ENCODE data around the gene SAT2.

Gene SAT2

GRCh38 chr17:7651665-7652387 lies 24.2 kb upstream of the SAT2 start:
- H3K27ac ChIP-seq (ENCODE audit: low read length), result no peak overlapping the region
- no peak for DNase-seq
- no peak overlapping the region for H2AFZ ChIP-seq (ENCODE audit: low read length)
- H3K4me2 ChIP-seq (ENCODE audit: low read depth, low read length), result no peak overlapping the region
- no peak overlapping the region for H3K4me3 ChIP-seq (ENCODE audit: low read length)
- H3K4me1 ChIP-seq (ENCODE audit: low read length), result no peaks in the 10 kb centered on the region
- no peaks in the 10 kb centered on the region for H3K9me2 ChIP-seq (replicated peaks; ENCODE audit: insufficient read depth, low read length)
- TF ChIP-seq, protein P1, sequence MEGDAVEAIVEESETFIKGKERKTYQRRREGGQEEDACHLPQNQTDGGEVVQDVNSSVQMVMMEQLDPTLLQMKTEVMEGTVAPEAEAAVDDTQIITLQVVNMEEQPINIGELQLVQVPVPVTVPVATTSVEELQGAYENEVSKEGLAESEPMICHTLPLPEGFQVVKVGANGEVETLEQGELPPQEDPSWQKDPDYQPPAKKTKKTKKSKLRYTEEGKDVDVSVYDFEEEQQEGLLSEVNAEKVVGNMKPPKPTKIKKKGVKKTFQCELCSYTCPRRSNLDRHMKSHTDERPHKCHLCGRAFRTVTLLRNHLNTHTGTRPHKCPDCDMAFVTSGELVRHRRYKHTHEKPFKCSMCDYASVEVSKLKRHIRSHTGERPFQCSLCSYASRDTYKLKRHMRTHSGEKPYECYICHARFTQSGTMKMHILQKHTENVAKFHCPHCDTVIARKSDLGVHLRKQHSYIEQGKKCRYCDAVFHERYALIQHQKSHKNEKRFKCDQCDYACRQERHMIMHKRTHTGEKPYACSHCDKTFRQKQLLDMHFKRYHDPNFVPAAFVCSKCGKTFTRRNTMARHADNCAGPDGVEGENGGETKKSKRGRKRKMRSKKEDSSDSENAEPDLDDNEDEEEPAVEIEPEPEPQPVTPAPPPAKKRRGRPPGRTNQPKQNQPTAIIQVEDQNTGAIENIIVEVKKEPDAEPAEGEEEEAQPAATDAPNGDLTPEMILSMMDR (IDR thresholded peaks at IDR 0.05; ENCODE audit: low read length), result no peak
- TF ChIP-seq EZH2phosphoT487 (IDR thresholded peaks at IDR 0.05; ENCODE audit: low read length), result no peak
- TF ChIP-seq EZH2 (optimal IDR thresholded peaks at IDR 0.05; ENCODE audit: low read depth, low read length), result no peak
- no peaks in the 10 kb centered on the region for H3F3A ChIP-seq (ENCODE audit: insufficient read depth, low read length)
- no peaks in the 10 kb centered on the region for H3K79me2 ChIP-seq (ENCODE audit: low read length)
- H3K9ac ChIP-seq (ENCODE audit: low read length), result no peak overlapping the region
- peaks cover 76% of the 10 kb centered on the region for H3K27me3 ChIP-seq (replicated peaks; ENCODE audit: insufficient read depth, low read length)
- no peaks in the 10 kb centered on the region for H3K9me3 ChIP-seq (replicated peaks; ENCODE audit: insufficient read depth, low read length)
- H4K20me1 ChIP-seq (ENCODE audit: insufficient read depth, low read length), result no peaks in the 10 kb centered on the region
- no peaks in the 10 kb centered on the region for H3K36me3 ChIP-seq (replicated peaks; ENCODE audit: insufficient read depth, low read length)

- peak overlapping the region; percentile 44 for H3K4me3 ChIP-seq (ENCODE audit: low read length)
- H3K4me2 ChIP-seq (ENCODE audit: low read depth, low read length), result peak overlapping the region; percentile 69
- no peak overlapping the region for H3K9ac ChIP-seq (ENCODE audit: low read length)
- H4K20me1 ChIP-seq (ENCODE audit: insufficient read depth, low read length), result no peaks in the 10 kb centered on the region
- H3F3A ChIP-seq (ENCODE audit: insufficient read depth, low read length), result no peaks in the 10 kb centered on the region
- H3K4me1 ChIP-seq (ENCODE audit: low read length), result no peaks in the 10 kb centered on the region
- H3K9me2 ChIP-seq (replicated peaks; ENCODE audit: insufficient read depth, low read length), result no peaks in the 10 kb centered on the region
- DNase-seq, result no peak
- H3K9me3 ChIP-seq (replicated peaks; ENCODE audit: insufficient read depth, low read length), result no peaks in the 10 kb centered on the region
- H3K36me3 ChIP-seq (replicated peaks; ENCODE audit: insufficient read depth, low read length), result no peaks in the 10 kb centered on the region
- no peak overlapping the region for H2AFZ ChIP-seq (ENCODE audit: low read length)
- peak; percentile 89 for TF ChIP-seq EZH2 (optimal IDR thresholded peaks at IDR 0.05; ENCODE audit: low read depth, low read length)
- TF ChIP-seq, protein P1 (IDR thresholded peaks at IDR 0.05; ENCODE audit: low read length), result no peak
- H3K79me2 ChIP-seq (ENCODE audit: low read length), result no peaks in the 10 kb centered on the region
- H3K27ac ChIP-seq (ENCODE audit: low read length), result no peak overlapping the region
- H3K27me3 ChIP-seq (replicated peaks; ENCODE audit: insufficient read depth, low read length), result peaks cover 82% of the 10 kb centered on the region
Measured at GRCh38 chr17:7651097-7651664, 23.6 kb upstream of the SAT2 start.

GRCh38 chr17:7650509-7651096 lies 23.0 kb upstream of the SAT2 start, which contains the start of gene ATP1B2:
Gene ATP1B2, plus strand, starts transcription at chr17:7650926. Its CDS starts 593 bp downstream, at chr17:7651519.
- Histone ChIP-seq H3K9me2 (replicated peaks; ENCODE audit: insufficient read depth, low read length) (no peaks in the 10 kb centered on the region), H3K27ac (ENCODE audit: low read length) (no peak within 1 kb of the TSS), H3K4me2 (ENCODE audit: low read depth, low read length) (peak within 1 kb of the TSS; percentile 69), H3K79me2 (ENCODE audit: low read length) (no peaks in the 10 kb centered on the region), H3F3A (ENCODE audit: insufficient read depth, low read length) (no peaks in the 10 kb centered on the region), H3K4me1 (ENCODE audit: low read length) (no peaks in the 10 kb centered on the region), H3K36me3 (replicated peaks; ENCODE audit: insufficient read depth, low read length) (no peaks in the 10 kb centered on the region), H3K27me3 (replicated peaks; ENCODE audit: insufficient read depth, low read length) (peaks cover 86% of the 10 kb centered on the region), H3K9ac (ENCODE audit: low read length) (no peak within 1 kb of the TSS), H3K4me3 (ENCODE audit: low read length) (peak within 1 kb of the TSS; percentile 44), H4K20me1 (ENCODE audit: insufficient read depth, low read length) (no peaks in the 10 kb centered on the region), H3K9me3 (replicated peaks; ENCODE audit: insufficient read depth, low read length) (no peaks in the 10 kb centered on the region), H2AFZ (ENCODE audit: low read length) (peak within 1 kb of the TSS; percentile 64; the same call in 1 of the 2 replicates)
- peak; percentile 54 for DNase-seq
- TF ChIP-seq EZH2 (optimal IDR thresholded peaks at IDR 0.05; ENCODE audit: low read depth, low read length), result no peak
- no peak for TF ChIP-seq EZH2phosphoT487 (IDR thresholded peaks at IDR 0.05; ENCODE audit: low read length)
- TF ChIP-seq, protein P1 (IDR thresholded peaks at IDR 0.05; ENCODE audit: low read length), result no peak

Measured in MM.1S (cell line).